Endothelial cell of umbilical vein (primary cell): Measurements from ENCODE around the gene SIM2. TPM values are rescaled to one million over a fixed set of nuclear protein-coding genes. Genes with fewer than 3 reads are reported as not detected.

Experiments used
- BruUV-seq: library from RNA; stranded (reverse); fragments of 400-500 nt; replicated peaks from 2 replicates; lab custom pipeline; 2021; lab: Mats Ljungman, UMichigan
- CTCF ChIA-PET: fragments of 300-600, 350-600 bp; sonication (Branson Sonifier 250); formaldehyde crosslinking; loops from one replicate; lab custom pipeline; 2021; ENCODE audit warnings: antibody characterized with exemption, inconsistent platforms; lab: Charles Lee
- POLR2A ChIA-PET: fragments of 300-600, 350-600 bp; sonication (Branson Sonifier 250); formaldehyde crosslinking; loops from one replicate; lab custom pipeline; 2021; ENCODE audit warnings: antibody characterized with exemption, inconsistent platforms; lab: Charles Lee
- DNase-seq: peaks from one replicate; pipeline ENCODE4 v3.0.0-alpha.2; 2011; ENCODE audit warnings: low read depth, low spot score
- FAIRE-seq: peaks from 2 replicates; lab custom pipeline; 2011; peaks lifted over from hg19 to GRCh38; lab: Jason Lieb, UNC
- H2AFZ ChIP-seq: 2 replicates; pipeline ENCODE4 v1.6.0; 2012; ENCODE audit warnings: low read depth, low read length, control low read depth, inconsistent platforms
- H3K27ac ChIP-seq: 2 replicates; pipeline ENCODE4 v1.5.1; 2011; ENCODE audit warnings: low read depth, mild to moderate bottlenecking, control low read depth, low read length, moderate library complexity; ENCODE audit not compliant: insufficient read depth
- H3K27me3 ChIP-seq, 2 experiments: 2 replicates each; pipeline versions ENCODE4 v1.6.0 to v1.6.1; 2011; ENCODE audit warnings: low read length in 2 of 2, mixed read lengths in 1 of 2; ENCODE audit not compliant: control insufficient read depth in 2 of 2, insufficient read depth in 2 of 2
- H3K36me3 ChIP-seq, 2 experiments: 2 replicates in 1 of 2; 3 replicates in 1 of 2; pipeline ENCODE4 v1.5.1; 2011; ENCODE audit warnings: low read length in 2 of 2, mild to moderate bottlenecking in 1 of 2, moderate library complexity in 1 of 2; ENCODE audit not compliant: control insufficient read depth in 2 of 2, insufficient read depth in 2 of 2; ENCODE audit errors: extremely low read depth in 1 of 2
- H3K4me1 ChIP-seq: 3 replicates; pipeline ENCODE4 v1.5.1; 2011; ENCODE audit warnings: mild to moderate bottlenecking, low read length; ENCODE audit not compliant: control insufficient read depth, insufficient read depth; ENCODE audit errors: extremely low read depth
- H3K4me2 ChIP-seq: 2 replicates; pipeline ENCODE4 v1.6.1; 2011; ENCODE audit warnings: low read length, control low read depth, mixed read lengths; ENCODE audit not compliant: insufficient read depth
- H3K4me3 ChIP-seq, 3 experiments: fragments of 200-600 bp in 1 of 3; sonication (generic), shearing (Covaris generic) in 1 of 3; replicated peaks in 1 of 3; 2 replicates each; pipeline ENCODE4 v1.5.1; 2011 to 2016; ENCODE audit warnings: control low read depth in 3 of 3, low read length in 3 of 3, mild to moderate bottlenecking in 2 of 3, inconsistent platforms in 1 of 3, low read depth in 1 of 3, moderate library complexity in 1 of 3; ENCODE audit not compliant: insufficient read depth in 1 of 3
- H3K79me2 ChIP-seq: 2 replicates; pipeline ENCODE4 v1.6.0; 2012; ENCODE audit warnings: low read length, inconsistent platforms; ENCODE audit not compliant: control insufficient read depth, insufficient read depth
- H3K9ac ChIP-seq: replicated peaks from 2 replicates; pipeline ENCODE3; 2011; ENCODE audit warnings: low read length, control low read depth; ENCODE audit not compliant: insufficient read depth; ENCODE audit errors: extremely low read depth
- H3K9me1 ChIP-seq: replicated peaks from 3 replicates; pipeline ENCODE4 v1.6.0; 2011; ENCODE audit warnings: mild to moderate bottlenecking, low read length; ENCODE audit not compliant: control insufficient read depth, insufficient read depth; ENCODE audit errors: extremely low read depth
- H3K9me3 ChIP-seq: replicated peaks from 2 replicates; pipeline ENCODE4 v1.5.1; 2012; ENCODE audit warnings: low read length, inconsistent platforms; ENCODE audit not compliant: control insufficient read depth, insufficient read depth
- H4K20me1 ChIP-seq: replicated peaks from 2 replicates; pipeline ENCODE3; 2011; ENCODE audit warnings: mild to moderate bottlenecking, low read length; ENCODE audit not compliant: control insufficient read depth, insufficient read depth; ENCODE audit errors: extremely low read depth
- EZH2 ChIP-seq: IDR thresholded peaks from 2 replicates; pipeline ENCODE4 v1.6.1; 2012; ENCODE audit warnings: borderline replicate concordance, low read depth, mild to moderate bottlenecking, moderate library complexity, low read length, inconsistent platforms; ENCODE audit not compliant: severe bottlenecking
- FOS ChIP-seq: IDR thresholded peaks from 2 replicates; pipeline ENCODE4 v1.6.1; 2011; ENCODE audit warnings: mild to moderate bottlenecking, low read length, moderate library complexity, borderline replicate concordance; ENCODE audit not compliant: insufficient read depth
- GATA2 ChIP-seq: IDR thresholded peaks from 2 replicates; pipeline ENCODE4 v1.7.0; 2011; ENCODE audit warnings: low read depth, mild to moderate bottlenecking, moderate library complexity, mixed read lengths, low read length; ENCODE audit not compliant: insufficient read length, insufficient read depth
- JUN ChIP-seq: IDR thresholded peaks from 2 replicates; pipeline ENCODE4 v1.6.1; 2011; ENCODE audit warnings: borderline replicate concordance, low read depth; ENCODE audit not compliant: insufficient read length, insufficient read depth
- MYC ChIP-seq: IDR thresholded peaks from one replicate; pipeline ENCODE4 v1.6.1; 2011; ENCODE audit warnings: mild to moderate bottlenecking, low read depth, low read length
- POLR2A ChIP-seq: IDR thresholded peaks from 2 replicates; pipeline ENCODE4 v1.6.1; 2012; ENCODE audit warnings: low read depth, mild to moderate bottlenecking, control low read depth, low read length
- POLR2AphosphoS5 ChIP-seq: IDR thresholded peaks from 2 replicates; pipeline ENCODE4 v1.6.1; 2012; ENCODE audit warnings: low read depth, mild to moderate bottlenecking, control low read depth, low read length, moderate library complexity; ENCODE audit not compliant: insufficient read depth
- dilution Hi-C: fragments of 300-500 bp; cut with MboI; formaldehyde crosslinking; loops from one replicate; pipeline ENCODE4 v1.15.0; 2019; ENCODE audit warnings: low sequenced_read_pairs; ENCODE audit not compliant: extremely low pct_ligation_motif_present
- intact Hi-C: fragments of 100-400 bp; cut with micrococcal nuclease; formaldehyde crosslinking; loops from one replicate; pipeline ENCODE4 v1.10.0; 2022
- polyA plus RNA-seq, 4 experiments: library from polyadenylated mRNA; depleted of rRNA in 3 of 4; stranded (reverse) in 3 of 4; unstranded in 1 of 4; fragments of >200 nt; gene quantifications; 2 replicates each; pipeline versions ENCODE4 v1.2.1 to v1.2.3, GENCODE V29; 2011 to 2012; ENCODE audit warnings: missing spikeins in 1 of 4
- total RNA-seq: library from RNA; stranded (reverse); gene quantifications from 2 replicates; pipeline ENCODE4 v1.2.3, GENCODE V29; 2021
- TF ChIP-seq, protein P1 (sequence below): IDR thresholded peaks from 2 replicates; pipeline ENCODE4 v1.6.1; 2011; ENCODE audit not compliant: insufficient read depth, insufficient read length

The SIM2 gene
- total and polyA plus RNA-seq, 2 donors (not counting 3 experiments of a cell fraction or from before 2014, with no cell fraction given), result not detected

DNA sequence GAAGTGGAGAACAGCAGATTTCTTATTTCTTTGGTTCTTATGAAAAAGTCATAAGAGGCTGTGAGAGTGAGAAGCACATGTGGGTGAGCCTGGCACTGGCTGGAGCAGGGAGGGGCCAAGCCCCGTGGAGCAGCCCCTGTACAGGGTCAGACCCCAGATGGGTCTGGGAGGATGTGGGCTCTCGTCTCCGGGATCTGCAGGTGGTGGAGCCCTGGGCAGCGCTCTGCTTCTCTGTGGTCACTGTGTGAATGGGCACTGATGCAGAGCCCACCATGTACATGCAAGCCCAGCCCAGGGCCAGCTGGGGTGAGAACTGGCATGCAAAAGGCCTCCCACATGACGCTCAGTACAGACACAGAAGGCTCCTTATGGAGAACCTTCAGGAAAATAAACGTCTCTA lies 67.6 kb downstream of the SIM2 start:
- no peak for TF ChIP-seq EZH2
- no peak for TF ChIP-seq POLR2AphosphoS5
- no peak for TF ChIP-seq JUN
- TF ChIP-seq FOS, result no peak
- TF ChIP-seq MYC, result no peak
- TF ChIP-seq, protein P1, sequence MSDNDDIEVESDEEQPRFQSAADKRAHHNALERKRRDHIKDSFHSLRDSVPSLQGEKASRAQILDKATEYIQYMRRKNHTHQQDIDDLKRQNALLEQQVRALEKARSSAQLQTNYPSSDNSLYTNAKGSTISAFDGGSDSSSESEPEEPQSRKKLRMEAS, result no peak
- Histone ChIP-seq H3K9me3 (no peaks in the 10 kb centered on the region), H3K27ac (no peak overlapping the region), H4K20me1 (no peaks in the 10 kb centered on the region), H3K9me1 (no peaks in the 10 kb centered on the region), H2AFZ (no peak overlapping the region), H3K4me3 (no peak overlapping the region), H3K9ac (no peak overlapping the region), H3K27me3 (no peaks in the 10 kb centered on the region), H3K36me3 (no peaks in the 10 kb centered on the region), H3K4me2 (no peak overlapping the region), H3K4me1 (peaks cover 6% of the 10 kb centered on the region), H3K79me2 (no peaks in the 10 kb centered on the region)
- dilution Hi-C loops (no loop called here), intact Hi-C loops (no loop called here)
- ChIA-PET CTCF (no interaction called here), POLR2A (no interaction called here)
- FAIRE-seq (no peak), DNase-seq (no peak)
- BruUV-seq, result no TSS peak

DNA sequence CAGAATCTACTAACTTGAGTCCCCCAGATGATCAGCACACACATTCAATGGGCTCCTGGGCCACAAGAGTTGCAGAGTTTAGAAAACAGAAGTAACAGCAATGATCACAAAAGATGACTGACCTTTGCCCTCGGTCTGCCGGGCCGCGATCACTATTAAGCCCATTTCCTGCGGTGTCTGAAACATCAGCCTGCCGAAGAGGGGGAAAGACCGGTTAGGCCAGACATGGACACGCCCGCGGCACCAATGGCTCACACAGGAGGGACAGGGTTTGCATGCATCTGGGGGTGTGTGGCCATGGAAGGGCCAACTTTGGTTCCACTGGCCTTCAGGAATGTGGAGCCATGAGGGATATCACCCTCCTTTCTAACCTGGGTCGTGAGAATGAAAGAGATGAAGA lies 68.2 kb downstream of the SIM2 start:
- no peak for FAIRE-seq
- H3K9me3 ChIP-seq, result no peaks in the 10 kb centered on the region
- no peak for DNase-seq
- no peak overlapping the region for H3K27ac ChIP-seq
- H3K79me2 ChIP-seq, result no peaks in the 10 kb centered on the region
- BruUV-seq, result no TSS peak
- no peaks in the 10 kb centered on the region for H3K27me3 ChIP-seq
- no peaks in the 10 kb centered on the region for H3K9me1 ChIP-seq
- POLR2A ChIA-PET, result no interaction called here
- H3K36me3 ChIP-seq, result no peaks in the 10 kb centered on the region
- H3K4me3 ChIP-seq, result no peak overlapping the region
- TF ChIP-seq GATA2 (no peak), MYC (no peak), POLR2AphosphoS5 (no peak), EZH2 (no peak), POLR2A (no peak), JUN (no peak), FOS (no peak)
- H3K4me2 ChIP-seq, result no peak overlapping the region
- H4K20me1 ChIP-seq, result no peaks in the 10 kb centered on the region
- CTCF ChIA-PET, result no interaction called here
- peaks cover 6% of the 10 kb centered on the region for H3K4me1 ChIP-seq
- dilution Hi-C loops, result no loop called here
- intact Hi-C loops, result no loop called here
- no peak overlapping the region for H3K9ac ChIP-seq
- no peak overlapping the region for H2AFZ ChIP-seq
